Panc1 (cell line): Measurements from ENCODE around the gene ARFGEF3. TPM values are rescaled to one million over a fixed set of nuclear protein-coding genes. Genes with fewer than 3 reads are reported as not detected.

Source experiments
- ATAC-seq: fragments of 200-7000 bp; cut with Tn5 transposase; 2 replicates; pipeline ENCODE4 v1.9.1; 2020; ENCODE audit warnings: mild to moderate bottlenecking, moderate library complexity
- BruUV-seq: library from RNA; stranded (reverse); fragments of 400-500 nt; replicated peaks from 2 replicates; lab custom pipeline; 2021; lab: Mats Ljungman, UMichigan
- CTCF ChIA-PET: fragments of 300-600 bp; sonication (Branson Sonifier 250); formaldehyde crosslinking; loops from one replicate; lab custom pipeline; 2022; ENCODE audit warnings: antibody characterized with exemption; lab: Charles Lee
- POLR2A ChIA-PET: fragments of 300-600 bp; sonication (Branson Sonifier 250); formaldehyde crosslinking; loops from one replicate; lab custom pipeline; 2022; ENCODE audit warnings: antibody characterized with exemption; lab: Charles Lee
- DNase-seq: peaks from one replicate; pipeline ENCODE4 v3.0.0-alpha.2; 2010; ENCODE audit warnings: low read depth, low spot score
- H3K27ac ChIP-seq: 2 replicates; pipeline ENCODE4 v1.5.1; 2011; ENCODE audit warnings: mild to moderate bottlenecking, low read length, inconsistent platforms
- H3K27me3 ChIP-seq: fragments of 200-500 bp; sonication (Bioruptor generic); 2 replicates; pipeline ENCODE4 v1.6.0; 2014; ENCODE audit warnings: low read length, inconsistent platforms; ENCODE audit not compliant: control insufficient read depth, insufficient read depth
- H3K36me3 ChIP-seq: fragments of 200-500 bp; sonication (Bioruptor generic); 2 replicates; pipeline ENCODE4 v1.5.1; 2014; ENCODE audit warnings: inconsistent platforms, mild to moderate bottlenecking, low read length, moderate library complexity; ENCODE audit not compliant: control insufficient read depth, insufficient read depth
- H3K4me1 ChIP-seq: 2 replicates; pipeline ENCODE4 v1.5.1; 2011; ENCODE audit warnings: inconsistent platforms, mild to moderate bottlenecking, low read length, moderate library complexity; ENCODE audit not compliant: control insufficient read depth, insufficient read depth
- H3K4me3 ChIP-seq, 2 experiments: 2 replicates each; pipeline ENCODE4 v1.5.1; 2011 to 2012; ENCODE audit warnings: low read depth in 2 of 2, low read length in 2 of 2, mild to moderate bottlenecking in 2 of 2, inconsistent platforms in 1 of 2, moderate library complexity in 1 of 2
- H3K9me3 ChIP-seq: fragments of 200-500 bp; sonication (Bioruptor generic); 2 replicates; pipeline ENCODE4 v1.5.1; 2014; ENCODE audit warnings: low read depth, mild to moderate bottlenecking, inconsistent platforms, low read length, moderate library complexity; ENCODE audit not compliant: control insufficient read depth, insufficient read depth
- CTCF ChIP-seq: fragments of 450-650 bp; IDR thresholded peaks from 2 replicates; pipeline ENCODE4 v1.5.1; 2017; ENCODE audit warnings: mild to moderate bottlenecking
- POLR2AphosphoS5 ChIP-seq: IDR thresholded peaks from 2 replicates; pipeline ENCODE4 v1.6.1; 2012; ENCODE audit warnings: mild to moderate bottlenecking, low read depth, low read length, moderate library complexity
- REST ChIP-seq, 2 experiments: IDR thresholded peaks; 2 replicates each; pipeline ENCODE4 v1.6.1; 2011 to 2012; ENCODE audit warnings: low read depth in 2 of 2, control low read depth in 1 of 2, low read length in 1 of 2, mild to moderate bottlenecking in 1 of 2, moderate library complexity in 1 of 2; ENCODE audit not compliant: insufficient read depth in 1 of 2
- SIN3A ChIP-seq: IDR thresholded peaks from 2 replicates; pipeline ENCODE4 v1.6.1; 2012; ENCODE audit warnings: low read depth, mild to moderate bottlenecking, low read length, moderate library complexity, borderline replicate concordance; ENCODE audit not compliant: insufficient read depth
- TCF7L2 ChIP-seq: IDR thresholded peaks from 2 replicates; pipeline ENCODE4 v1.6.1; 2011; ENCODE audit warnings: mild to moderate bottlenecking, low read depth, low read length, inconsistent platforms
- in situ Hi-C: cut with HindIII; loops from 2 replicates; pipeline ENCODE4 v1.10.0; 2016; ENCODE audit warnings: low sequenced_read_pairs, low pct_unique_long_range_greater_than_20kb
- intact Hi-C: fragments of 100-400 bp; cut with micrococcal nuclease; formaldehyde crosslinking; loops from one replicate; pipeline ENCODE4 v1.10.0; 2022; ENCODE audit not compliant: unreplicated experiment
- total RNA-seq: library from RNA; stranded (reverse); gene quantifications from one replicate; pipeline ENCODE4 v1.2.1, GENCODE V29; 2021; ENCODE audit not compliant: unreplicated experiment

ARFGEF3 gene
- total RNA-seq, 1 experiment from 2014 or later: 1.5 TPM

GRCh38 chr6:138336221-138336620 is 174.5 kb downstream of the ARFGEF3 start:
- CTCF ChIA-PET: no interaction called here
- BruUV-seq: no TSS peak
- no peak for DNase-seq
- Histone ChIP-seq H3K4me1 (no peaks in the 10 kb centered on the region), H3K4me3 (no peak overlapping the region), H3K9me3 (no peaks in the 10 kb centered on the region), H3K27me3 (no peaks in the 10 kb centered on the region; the same call in 1 of the 2 replicates), H3K27ac (no peak overlapping the region), H3K36me3 (no peaks in the 10 kb centered on the region)
- TF ChIP-seq SIN3A (no peak), TCF7L2 (no peak), POLR2AphosphoS5 (no peak), REST (IDR thresholded peaks at IDR 0.05; ENCODE audit: insufficient read depth in 1 of 2, low read depth in 2 of 2, low read length in 1 of 2) (no peak), CTCF (no peak)
- POLR2A ChIA-PET: no interaction called here
- in situ Hi-C loops (no loop called here), intact Hi-C loops (no loop called here)
- no peak for ATAC-seq

GRCh38 chr6:138337076-138337475 is 175.3 kb downstream of the ARFGEF3 start:
- intact Hi-C loops: no loop called here
- Histone ChIP-seq H3K27ac (no peak overlapping the region), H3K36me3 (no peaks in the 10 kb centered on the region), H3K4me1 (no peaks in the 10 kb centered on the region), H3K9me3 (no peaks in the 10 kb centered on the region), H3K27me3 (no peaks in the 10 kb centered on the region; the same call in 1 of the 2 replicates), H3K4me3 (no peak overlapping the region)
- no TSS peak for BruUV-seq
- no peak for ATAC-seq
- ChIA-PET CTCF (no interaction called here), POLR2A (no interaction called here)
- DNase-seq: no peak
- in situ Hi-C loops: no loop called here
- no peak for TF ChIP-seq REST (IDR thresholded peaks at IDR 0.05; ENCODE audit: insufficient read depth in 1 of 2, low read depth in 2 of 2, low read length in 1 of 2)
- TF ChIP-seq TCF7L2: no peak
- TF ChIP-seq POLR2AphosphoS5: no peak
- TF ChIP-seq CTCF: no peak
- no peak for TF ChIP-seq SIN3A
